IPS-NIHi7 (cell line): ENCODE results near the gene KCNC2.
A peak's percentile ranks its signal among the peaks of the same experiment; 100 is the strongest.
"Not testable (repeated sequence)": the region's sequence is repeated elsewhere in the genome, so short reads cannot be mapped to it uniquely, and the experiment has no call there.

ENCODE experiments used
- DNase-seq: peaks from one replicate; pipeline ENCODE4 v3.0.0; 2012; ENCODE audit warnings: mixed read lengths; ENCODE audit errors: extremely low spot score

KCNC2 gene

DNA sequence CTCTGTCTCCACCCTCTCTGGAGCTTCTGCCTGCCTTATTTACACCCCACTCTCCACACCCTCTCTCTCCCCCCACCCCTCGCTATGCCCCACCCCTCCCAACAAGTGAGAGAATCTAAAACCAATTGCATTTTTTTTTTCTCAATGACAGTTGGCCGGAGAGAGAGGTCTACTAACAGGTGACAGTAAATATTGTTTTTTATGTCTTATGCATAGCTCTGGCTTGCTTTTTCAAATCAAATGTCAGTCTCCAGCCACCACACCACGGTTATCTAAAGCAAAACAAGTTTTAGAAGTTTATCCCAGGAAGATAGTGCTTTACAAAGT lies at the start of gene KCNC2:
KCNC2 (minus strand) TSS at position 28 of the 327 bp plus-strand sequence.
- no peak for DNase-seq

DNA sequence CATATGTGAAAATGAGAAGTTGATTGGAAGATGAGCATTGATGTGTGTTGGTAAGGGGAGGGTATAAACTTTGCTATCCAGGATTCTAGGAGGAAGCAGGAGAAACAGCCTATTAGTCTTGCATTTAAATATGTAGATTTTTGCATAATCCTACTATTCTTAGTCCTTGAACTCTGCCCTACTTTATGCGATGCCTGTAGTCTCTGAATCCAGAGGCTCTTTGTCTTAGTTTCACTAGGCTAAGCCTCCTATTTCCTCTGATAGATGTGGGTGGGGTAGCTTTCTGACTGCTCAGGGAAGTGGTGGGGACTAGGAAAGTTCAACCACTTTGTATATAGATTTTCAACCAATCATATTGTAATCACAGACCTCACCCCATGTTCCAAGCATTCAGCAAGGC lies 49.5 kb upstream of the KCNC2 start:
- peak; percentile 10 for DNase-seq

DNA sequence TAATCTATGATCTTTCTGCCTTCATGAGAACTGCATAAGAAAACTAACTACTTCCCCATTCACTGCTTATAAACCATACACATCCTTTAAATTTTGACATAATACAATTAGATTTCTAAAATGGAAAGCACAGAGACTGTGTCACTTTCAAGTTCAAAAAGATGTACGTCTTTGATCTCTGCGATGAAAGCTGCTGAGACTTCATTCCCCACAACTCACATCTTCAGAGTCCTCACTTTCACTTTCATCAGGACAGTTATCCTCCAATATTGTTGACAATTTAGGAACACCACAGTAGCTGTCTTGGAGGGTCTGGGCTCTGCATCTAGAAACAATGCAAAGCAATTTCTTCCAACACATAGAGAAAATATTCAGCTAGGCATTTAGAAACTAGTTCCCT lies 47.9 kb upstream of the KCNC2 start:
- no peak for DNase-seq

DNA sequence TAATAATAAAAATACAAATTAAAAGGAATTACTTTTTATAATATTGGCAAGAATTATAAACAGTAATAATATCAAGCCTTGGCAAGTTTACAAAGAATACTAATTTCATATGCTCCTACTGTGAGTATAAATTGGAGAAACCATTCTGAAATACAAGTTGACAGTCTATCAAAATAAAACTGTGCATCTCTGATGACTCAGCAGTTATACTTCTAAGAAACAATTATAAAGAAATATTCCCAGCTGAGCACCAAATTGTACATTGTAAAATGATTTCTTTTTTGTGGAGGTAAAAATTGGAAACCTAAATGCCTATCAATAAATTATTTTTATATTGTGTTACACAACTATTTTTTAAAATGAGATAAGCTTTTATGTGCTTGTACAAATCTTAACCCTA lies 35.5 kb upstream of the KCNC2 start:
- no peak for DNase-seq

DNA sequence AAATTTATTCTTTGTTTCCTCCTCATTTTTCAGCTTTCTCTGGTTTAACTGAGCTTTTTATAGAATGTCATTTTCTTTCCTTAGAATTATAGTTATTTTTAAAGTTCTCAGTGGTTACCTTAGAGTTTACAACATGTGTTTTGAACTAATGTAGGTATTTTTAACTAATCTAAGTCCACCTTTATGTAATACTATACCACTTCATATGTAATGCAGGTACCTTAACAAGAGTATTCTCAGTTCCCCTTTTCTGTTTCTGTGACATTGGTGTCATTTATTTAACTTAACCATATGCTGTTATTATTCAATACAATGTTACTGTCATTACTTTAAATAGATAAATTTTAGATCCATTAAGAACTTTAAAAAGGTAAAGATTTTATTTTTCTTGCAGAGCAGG lies 30.3 kb upstream of the KCNC2 start:
- DNase-seq = no peak

DNA sequence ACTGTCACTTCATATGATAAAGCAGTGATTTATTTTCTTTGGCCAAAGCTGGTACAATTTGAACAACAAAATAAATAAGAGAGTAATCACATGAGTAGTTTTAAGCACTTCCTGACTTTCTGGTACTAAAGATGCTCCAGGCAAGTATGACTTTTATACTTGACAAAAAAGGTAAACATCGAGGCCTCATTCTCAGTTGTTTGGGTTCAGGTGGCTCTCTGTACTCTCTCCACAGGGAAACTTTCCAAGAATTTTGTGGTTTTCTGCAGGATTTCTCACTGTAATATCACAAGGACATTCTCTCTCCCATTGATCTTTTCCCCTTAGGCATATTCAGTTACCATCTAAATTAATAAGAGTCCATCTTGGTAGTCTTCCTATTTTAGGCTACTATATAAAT lies 26.6 kb upstream of the KCNC2 start:
- no peak for DNase-seq

DNA sequence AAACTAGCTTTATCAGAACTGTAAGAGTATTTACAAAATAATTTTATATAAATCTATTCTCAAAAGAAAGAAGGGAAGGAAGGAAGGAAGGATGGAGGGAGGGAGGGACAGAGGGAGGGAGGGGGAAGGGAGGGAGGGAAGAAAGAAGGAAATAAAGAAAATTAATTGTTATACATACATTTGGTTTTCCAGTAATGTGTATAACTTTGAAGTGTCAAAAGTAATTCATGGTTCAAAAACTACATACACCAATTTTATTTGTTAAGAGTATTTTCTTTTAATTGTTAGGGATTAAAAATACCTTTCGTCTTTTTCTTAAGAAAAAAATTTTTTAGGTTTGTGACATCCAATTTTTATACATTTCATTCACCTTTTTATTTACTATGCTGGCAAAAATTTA lies 17.5 kb upstream of the KCNC2 start:
- DNase-seq = no peak

DNA sequence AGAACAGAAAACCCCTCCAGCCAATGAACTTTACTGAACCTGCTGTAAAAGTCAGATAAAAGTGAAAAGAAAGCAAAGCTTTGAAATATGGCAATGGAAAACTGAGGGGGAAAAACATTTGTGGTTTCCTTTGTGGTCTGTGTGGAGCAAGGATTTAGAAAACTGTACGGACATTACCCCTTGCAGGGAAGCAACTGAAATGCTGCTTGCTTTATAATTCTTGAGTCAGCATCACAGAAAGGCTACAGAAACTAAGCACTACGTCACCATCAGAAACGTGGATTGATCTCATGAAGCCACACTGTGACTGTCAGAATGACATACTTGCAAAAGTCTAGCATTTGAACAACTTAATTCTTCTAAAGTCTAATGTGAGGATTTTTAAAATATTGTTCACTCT lies 2.4 kb upstream of the KCNC2 start:
- DNase-seq = no peak

DNA sequence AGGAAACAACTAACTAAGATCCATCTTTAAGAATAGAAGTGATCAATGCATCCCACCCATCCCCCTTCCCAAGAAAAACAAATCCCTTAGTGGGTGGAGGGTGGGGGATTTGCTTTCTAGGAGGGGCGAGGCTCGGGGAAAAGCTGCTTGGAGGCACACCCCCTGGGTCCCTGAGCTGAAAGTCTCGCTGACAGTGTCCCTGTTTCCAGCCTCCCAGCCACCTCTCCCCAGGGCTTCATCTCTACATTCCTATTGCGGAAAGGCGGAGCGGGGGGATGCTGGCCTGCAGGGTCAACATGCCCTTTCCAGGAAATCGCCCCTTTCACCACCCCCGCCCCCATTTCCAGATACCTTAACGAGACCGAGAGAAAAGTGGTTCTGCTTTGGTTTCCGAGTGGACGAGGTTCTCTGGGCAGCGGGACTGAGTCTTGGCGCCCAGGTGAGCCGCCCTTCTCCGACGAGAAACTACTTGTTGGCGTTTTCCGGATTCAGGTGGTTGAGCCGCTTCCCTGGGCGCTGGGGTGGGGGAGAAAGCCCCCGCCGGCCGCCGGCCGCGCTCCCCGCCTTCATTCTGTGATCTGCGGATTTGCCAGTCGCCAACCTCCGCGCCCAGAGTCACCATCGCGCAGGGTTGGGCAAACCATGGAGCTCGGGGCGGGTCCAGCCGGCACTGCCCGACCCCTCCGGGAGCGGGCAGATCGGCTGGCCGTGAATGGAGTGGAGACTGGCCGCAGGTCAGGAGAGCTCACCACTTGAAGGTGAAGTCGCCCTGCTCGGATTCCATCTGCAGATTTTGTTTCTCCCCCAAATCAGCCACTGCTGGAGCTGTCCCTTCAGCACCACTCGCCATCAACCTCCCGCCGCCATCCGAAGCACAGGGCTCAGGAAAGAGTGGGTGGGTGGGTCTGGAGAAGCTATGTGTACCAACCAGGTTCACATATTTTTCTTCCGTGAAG lies 505 bp downstream of the KCNC2 start:
- peak; percentile 74 for DNase-seq

DNA sequence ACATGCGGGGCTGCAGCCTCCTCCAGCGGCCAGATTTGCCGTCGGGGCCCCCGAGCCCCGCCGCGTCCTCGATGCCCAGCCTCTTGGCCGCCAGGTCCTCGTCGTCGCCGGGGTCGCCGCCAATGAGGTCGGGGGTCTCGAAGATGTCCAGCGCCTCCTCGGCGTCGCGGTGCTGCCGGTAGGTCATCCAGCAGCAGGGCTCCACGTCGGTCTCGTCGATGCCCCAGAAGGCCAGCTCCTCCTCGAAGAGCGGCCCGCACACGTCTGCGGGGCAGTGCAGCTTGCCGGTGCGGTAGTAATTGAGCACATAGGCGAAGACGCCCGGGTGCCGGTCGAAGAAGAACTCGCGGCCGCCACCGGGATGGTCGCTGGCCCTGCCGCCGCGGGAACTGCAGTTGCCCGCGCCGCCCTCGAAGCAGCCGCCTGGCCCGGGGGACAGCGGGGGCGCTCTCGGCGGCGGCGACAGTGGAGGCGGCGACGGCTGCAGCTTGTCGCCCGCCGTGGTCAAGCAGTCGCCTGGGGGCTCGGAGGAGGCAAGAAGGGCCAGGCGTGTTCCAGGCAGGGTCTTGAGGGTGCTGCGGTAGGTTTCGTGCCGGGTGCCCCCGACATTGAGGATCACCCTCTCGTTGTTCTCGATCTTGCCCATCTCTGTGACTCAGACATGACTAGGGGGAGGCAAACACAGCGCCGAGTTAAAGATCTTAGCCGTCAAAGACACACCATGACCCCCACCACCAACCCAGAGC lies 2.1 kb downstream of the KCNC2 start:
- DNase-seq = peak; percentile 54

DNA sequence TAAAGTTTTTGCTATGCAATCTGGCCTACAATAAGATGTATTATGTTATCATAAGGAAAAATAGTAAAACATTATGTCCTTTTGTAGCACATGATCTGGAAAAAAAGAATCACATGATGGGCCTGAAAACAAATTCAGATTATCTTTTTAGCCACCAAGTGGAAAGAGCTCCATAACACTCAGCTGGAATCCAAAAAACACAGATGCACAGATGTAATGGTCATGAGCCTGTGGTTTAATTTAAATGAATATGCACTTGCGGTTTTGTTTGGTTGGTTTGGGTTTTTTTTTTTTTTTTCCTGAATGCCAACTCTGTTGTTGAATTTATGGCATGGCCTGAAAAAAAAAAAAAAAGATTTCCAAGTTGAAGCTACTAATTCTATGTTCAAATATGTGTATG lies 4.1 kb downstream of the KCNC2 start:
- no peak for DNase-seq

DNA sequence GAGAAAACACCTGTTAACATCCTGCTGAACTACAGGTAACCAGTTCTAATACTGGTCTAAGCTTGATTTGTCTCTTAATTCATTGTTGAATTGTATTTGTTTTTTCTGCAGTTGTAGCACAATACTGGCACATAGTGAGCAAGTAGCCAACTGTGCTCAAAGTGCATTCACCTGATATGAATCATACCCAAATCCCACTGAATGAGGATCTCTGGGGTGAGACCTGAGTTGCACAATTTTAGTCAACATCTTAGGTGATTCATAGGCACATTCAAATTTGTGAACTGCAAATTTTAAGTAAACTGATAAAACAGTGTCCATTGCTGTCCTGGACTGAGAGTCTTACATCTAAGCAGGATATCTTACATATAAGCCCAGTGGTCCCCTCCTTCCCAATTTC lies 12.8 kb downstream of the KCNC2 start:
- no peak for DNase-seq

DNA sequence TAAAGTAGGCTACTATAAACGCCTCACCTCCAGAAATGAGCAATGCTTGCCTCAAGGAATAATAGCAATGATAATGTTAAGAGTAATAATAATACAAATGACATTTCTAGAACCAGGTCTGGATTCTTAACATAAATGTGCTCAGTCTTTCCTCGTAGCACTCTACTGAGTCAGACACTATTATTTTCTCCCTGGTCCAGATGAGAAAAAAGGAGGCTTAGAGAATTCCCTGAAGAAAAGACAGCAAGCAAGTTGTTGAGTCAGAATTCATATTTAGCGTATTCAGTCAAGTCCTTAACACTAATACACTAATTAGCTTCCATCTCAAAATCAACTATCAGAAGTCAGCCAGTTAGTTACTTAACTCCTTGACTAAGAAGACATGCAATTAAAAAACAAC lies 13.2 kb downstream of the KCNC2 start:
- no peak for DNase-seq

DNA sequence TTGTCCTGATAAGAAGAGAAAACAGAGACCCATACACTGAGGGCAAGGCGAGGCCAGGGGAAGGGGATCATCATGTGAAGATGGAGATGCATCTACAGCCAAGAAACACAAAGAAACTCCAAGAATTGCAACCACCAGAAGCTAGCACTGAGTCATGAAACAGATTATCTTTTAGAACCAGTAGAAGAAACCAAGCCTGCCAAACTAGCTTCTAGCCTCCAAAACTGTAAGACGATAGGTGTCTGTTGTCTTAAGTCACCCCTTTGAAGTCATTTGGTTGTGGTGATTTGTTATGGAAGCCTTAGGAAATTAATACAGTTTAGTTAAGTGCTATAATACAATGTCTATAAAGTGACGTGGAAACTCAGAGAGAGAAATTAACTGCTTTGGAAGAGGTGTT lies 15.4 kb downstream of the KCNC2 start:
- no peak for DNase-seq

DNA sequence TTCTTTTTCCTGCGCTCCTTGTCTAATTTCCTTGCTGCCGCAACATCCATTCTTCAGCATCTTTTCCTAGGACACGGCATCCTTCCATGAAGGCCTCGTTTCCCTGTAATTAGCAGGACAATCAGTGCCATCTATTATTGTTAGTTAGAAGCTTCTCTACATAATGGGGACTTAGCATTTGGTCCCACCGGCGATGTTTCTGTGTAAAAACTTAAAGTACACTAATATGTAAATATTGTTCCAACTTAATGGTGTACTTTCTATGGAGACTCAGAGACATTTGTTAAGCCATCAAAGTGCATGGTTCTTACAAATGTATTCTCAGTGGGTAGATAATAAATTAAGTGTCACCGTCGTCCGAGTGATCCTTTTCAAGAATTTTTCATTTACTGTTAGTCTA lies 17.4 kb downstream of the KCNC2 start:
- no peak for DNase-seq

DNA sequence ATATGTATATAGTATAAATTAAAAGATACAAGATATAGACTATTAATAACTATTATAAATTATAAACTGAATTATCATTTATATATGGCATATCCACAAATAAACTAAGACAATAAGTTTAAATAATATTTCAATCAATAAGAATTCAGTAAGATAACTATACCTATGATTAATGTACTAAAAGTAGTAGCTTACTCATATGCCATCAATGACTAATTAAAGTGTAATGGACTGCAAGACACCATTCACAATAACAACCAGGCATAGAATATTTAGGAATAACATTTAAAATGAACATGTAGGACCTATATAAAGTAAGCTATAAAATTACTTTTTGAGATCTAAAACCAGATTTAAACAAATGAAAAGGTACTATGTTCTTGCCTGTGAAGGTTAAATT lies 18.8 kb downstream of the KCNC2 start:
- DNase-seq = no peak

DNA sequence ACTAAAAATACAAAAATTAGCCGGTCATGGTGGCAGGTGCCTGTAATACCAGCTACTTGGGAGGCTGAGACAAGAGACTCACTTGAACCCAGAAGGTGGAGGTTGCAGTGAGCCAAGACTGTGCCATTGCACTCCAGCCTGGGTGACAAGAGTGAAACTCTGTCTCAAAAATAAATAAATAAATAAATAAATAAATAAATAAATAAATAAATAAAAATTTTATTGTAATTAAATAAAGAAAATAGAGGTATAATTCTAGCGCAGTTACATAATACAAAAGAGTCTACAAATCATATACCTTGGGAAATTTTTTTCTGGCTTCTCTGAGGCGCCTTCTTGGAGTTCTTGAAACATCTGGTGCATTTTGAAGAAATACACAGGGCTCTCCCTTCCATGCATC lies 23.8 kb downstream of the KCNC2 start:
- not testable (repeated sequence) for DNase-seq

DNA sequence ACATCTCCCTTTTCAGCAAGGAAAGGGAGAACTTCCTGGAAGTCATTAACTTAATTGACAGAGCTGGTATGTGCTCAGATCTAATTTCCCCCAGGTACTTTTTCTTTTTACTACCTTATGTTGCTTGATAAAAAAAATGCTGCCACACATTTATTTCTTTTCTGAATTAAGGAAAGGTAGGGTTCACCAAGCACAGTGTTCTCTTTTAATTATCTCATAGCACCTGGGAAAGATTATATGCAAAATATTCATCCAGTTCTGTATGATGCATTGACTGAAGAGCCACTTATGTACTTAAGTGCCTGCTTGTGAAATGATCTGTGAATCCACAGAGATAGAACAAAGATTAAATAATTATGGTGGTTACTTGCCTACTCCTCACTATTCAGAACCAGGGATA lies 25.1 kb downstream of the KCNC2 start:
- no peak for DNase-seq

DNA sequence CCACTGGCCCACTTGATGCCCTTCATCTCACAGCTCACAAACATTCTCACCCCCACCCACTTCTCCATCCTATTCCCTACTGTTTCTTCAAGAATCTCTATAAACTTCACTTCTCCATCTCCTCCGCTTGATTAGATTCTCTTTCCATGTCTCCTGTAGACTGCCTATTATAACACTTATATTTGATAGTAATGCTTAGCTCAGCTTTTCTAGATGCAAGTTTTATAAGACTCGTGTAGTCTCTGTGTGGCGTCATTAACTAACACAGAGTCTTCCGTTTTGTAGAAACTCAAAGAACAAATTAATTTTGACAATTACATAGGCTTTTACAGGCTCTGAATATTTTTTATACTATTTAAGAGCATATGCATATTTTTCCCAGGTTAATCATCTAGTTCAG lies 25.7 kb downstream of the KCNC2 start:
- DNase-seq = no peak

DNA sequence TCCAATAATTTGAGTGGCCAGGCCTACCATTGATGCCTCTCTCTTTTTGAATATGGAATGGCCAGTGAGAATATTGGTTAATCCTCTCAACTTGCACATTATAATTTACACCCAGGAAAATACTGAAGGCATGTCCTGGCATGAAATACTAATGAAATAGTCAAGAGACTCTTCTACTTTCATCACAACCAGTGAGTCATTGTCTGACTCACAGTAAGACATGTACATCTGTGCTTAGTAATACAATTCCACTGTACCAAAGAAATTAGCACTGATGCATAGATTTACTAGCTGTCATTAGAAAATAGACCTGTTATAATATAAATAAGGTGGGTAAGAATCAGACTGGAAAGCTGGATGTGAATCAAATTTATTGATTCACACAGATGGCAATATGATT lies 31.6 kb downstream of the KCNC2 start:
- no peak for DNase-seq

DNA sequence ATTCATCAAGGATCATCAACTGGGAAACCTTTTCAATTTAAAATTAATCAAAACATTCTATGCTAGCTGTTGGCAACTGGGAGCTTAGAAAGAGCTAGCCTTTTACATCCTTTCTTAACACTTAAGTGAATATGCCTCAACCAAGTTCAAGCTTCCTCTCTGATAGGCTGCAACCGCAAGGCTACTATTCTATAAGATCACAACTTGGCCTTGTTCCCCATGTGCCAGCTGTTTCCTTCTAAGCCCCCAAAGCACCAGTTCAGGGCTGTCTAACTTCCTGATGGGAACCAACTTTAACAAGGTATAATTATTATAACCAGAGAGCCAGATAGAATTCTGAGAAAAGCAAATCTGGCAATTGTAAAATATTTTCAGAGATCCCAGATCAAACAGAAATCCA lies 37.0 kb downstream of the KCNC2 start:
- no peak for DNase-seq

DNA sequence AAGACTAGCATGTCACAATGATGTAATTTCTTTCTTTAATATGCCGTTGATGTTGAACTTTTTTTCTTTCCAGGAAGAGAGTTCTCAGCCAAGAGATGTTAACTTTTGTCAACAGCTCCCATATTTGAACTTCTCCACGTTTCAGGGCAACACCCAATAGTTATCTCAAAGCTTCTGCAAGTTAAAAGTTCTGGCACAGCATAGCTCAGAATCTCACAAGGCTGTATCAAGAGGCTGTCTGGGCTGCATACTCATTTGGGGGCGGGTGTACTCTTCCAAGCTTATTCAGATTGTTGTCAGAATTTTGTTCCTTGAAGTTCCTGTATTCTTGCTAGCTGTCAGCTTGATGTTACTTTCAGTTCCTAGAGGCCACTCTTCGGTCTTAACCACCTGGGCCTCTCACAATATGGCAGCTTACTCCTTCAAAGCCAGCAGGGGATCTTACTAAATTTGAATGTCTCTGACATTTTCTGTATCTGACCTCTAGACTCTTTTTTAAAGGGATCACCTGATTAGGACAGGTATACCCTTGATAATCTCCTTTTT lies 38.9 kb downstream of the KCNC2 start:
- no peak for DNase-seq

DNA sequence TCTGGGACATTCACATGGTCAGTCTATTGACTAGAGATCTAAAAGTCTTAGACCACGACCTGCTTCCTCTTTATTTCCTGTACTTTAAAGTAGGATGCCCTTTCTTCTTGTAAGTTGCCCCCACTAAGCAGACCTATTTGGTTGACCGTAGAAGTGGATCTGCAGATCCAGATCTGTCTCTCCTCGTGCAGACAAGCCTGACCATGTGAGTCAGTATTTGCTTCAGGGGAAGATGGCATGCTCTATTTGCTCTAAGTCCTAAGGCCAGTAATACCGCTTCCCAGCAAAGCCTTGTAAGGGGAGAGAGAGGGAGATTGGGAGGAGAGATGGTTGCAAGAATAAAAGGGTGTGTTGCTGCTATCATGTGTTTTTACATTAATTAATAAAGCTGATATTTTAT lies 46.8 kb downstream of the KCNC2 start:
- DNase-seq = no peak
